LNCaP clone FGC (cell line): Measurements from ENCODE around the gene B3GLCT.
A peak's percentile ranks its signal among the peaks of the same experiment; 100 is the strongest.

ENCODE experiments used
- DNase-seq: peaks from one replicate; pipeline ENCODE4 v3.0.0-alpha.2; 2011; ENCODE audit warnings: low read depth
- H3K4me3 ChIP-seq: 2 replicates; pipeline ENCODE4 v1.5.1; 2011; ENCODE audit warnings: mild to moderate bottlenecking, low read depth, low read length, control low read depth
- TF ChIP-seq, protein P1 (sequence below): IDR thresholded peaks from 2 replicates; pipeline ENCODE4 v1.5.1; 2012; ENCODE audit warnings: mild to moderate bottlenecking; ENCODE audit not compliant: control insufficient read depth, insufficient read depth; ENCODE audit errors: extremely low read depth

B3GLCT gene

DNA sequence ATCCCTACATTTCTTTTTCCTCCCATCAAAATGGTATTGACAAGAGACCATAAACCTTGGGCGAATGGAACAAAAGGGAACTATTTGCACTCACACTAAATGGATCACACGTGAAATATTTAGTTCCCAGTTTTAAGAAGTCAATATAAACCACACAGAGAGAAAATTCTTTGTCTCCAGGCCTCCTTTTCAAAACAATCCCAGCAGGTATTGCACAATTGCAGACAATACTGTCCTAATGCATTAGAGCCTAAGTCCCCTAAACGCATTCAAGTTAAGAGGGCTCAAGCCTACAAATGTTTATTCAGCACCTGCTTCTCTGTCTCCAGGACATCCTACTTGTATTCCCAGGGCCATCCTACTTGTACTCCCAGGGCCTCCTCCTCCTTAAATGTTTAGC is 1.3 kb upstream of the B3GLCT start:
- no peak for DNase-seq
- no peak overlapping the region for H3K4me3 ChIP-seq
- TF ChIP-seq, protein P1, sequence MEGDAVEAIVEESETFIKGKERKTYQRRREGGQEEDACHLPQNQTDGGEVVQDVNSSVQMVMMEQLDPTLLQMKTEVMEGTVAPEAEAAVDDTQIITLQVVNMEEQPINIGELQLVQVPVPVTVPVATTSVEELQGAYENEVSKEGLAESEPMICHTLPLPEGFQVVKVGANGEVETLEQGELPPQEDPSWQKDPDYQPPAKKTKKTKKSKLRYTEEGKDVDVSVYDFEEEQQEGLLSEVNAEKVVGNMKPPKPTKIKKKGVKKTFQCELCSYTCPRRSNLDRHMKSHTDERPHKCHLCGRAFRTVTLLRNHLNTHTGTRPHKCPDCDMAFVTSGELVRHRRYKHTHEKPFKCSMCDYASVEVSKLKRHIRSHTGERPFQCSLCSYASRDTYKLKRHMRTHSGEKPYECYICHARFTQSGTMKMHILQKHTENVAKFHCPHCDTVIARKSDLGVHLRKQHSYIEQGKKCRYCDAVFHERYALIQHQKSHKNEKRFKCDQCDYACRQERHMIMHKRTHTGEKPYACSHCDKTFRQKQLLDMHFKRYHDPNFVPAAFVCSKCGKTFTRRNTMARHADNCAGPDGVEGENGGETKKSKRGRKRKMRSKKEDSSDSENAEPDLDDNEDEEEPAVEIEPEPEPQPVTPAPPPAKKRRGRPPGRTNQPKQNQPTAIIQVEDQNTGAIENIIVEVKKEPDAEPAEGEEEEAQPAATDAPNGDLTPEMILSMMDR = no peak

DNA sequence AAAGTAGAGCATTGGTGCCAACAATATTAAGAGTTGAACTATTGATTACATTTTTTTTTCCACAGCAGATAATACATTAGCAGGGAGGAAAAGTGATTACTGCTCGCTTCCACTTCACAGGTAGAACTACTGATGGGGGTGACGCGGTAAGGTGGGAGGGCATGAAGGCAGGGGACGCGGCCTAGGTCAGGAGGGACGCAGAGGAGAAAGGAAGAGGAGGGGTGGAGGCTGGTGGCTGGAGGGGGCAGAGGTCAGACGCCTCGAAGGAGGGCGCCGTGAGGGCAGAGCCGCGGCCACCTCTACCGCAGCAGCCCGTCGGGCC is 287 bp upstream of the B3GLCT start:
- TF ChIP-seq, protein P1 = no peak
- H3K4me3 ChIP-seq = peak overlapping the region; percentile 62

DNA sequence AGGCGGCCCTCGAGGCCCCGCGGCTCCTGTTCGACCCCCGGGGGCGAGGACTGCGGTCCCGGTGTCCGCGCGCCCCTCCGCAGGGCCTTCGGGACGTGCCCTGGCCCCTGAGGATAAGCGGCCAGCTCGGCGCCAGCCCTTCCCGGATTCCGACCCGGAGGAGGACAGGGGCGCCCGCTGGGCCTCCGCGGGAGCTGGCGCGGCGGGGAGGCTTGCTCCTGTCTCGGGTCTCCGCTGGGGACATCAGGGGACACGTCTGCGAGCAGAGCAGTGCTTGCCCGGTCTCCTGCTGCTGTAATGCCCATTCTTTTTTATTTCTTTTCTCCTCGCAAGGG is 829 bp downstream of the B3GLCT start:
- TF ChIP-seq, protein P1 = no peak
- no peak for DNase-seq
- peak overlapping the region; percentile 62 for H3K4me3 ChIP-seq

More for the DNA sequence above, 287 bp upstream of the B3GLCT start:
- no peak for DNase-seq

DNA sequence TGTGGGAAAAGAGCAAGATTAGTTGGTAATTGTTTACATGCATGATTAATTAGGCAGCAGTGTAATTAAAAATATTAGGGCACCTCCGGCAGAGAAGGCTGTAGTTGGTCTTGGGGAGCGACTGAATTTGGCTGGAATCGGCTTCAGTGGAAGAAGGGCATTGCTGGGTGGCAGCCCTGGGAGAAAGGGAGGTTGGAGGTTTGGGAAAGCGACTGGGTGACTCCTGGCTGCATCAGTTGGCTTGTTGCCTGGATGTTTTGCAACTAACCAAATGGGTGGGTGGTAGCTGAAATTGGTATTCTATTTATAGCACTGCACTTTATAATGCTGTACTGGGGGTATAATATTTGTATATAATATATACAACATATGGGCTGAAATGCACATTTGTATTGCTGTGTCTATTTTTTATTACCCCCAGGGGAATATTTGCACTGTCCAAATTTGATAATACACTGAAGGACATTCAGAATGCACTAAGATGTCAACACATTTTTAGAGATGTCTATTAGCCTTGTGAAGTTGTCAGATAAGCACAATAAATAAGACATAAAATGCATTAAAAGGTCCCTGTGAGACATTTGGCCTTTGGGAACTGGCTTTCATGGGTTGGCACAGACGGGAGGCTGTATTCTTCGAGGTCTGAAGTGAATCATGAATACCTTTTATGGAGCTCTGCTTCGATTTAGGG is 1.7 kb downstream of the B3GLCT start:
- H3K4me3 ChIP-seq = peak overlapping the region; percentile 62
- TF ChIP-seq, protein P1 = no peak
- no peak for DNase-seq

DNA sequence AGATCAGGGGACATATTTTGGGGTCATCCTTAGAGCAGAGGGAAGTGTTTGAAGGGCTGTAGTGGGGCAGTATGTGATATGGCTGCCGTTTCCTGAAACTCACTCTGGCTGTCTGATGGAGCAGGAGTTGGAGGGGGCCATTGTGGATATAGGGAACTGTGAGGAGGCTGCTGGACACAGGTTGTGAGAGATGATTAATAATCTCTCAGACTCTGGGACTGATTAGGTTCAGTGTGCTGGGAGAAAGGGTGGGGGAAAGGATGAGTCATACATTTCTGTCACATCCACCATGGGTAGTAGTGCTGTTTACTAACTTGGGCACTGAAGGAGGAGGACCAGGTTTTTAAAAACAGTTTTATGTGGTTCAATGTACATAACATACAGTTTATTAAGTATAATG is 4.8 kb downstream of the B3GLCT start:
- TF ChIP-seq, protein P1 = no peak
- no peak for DNase-seq
- H3K4me3 ChIP-seq = no peak overlapping the region

DNA sequence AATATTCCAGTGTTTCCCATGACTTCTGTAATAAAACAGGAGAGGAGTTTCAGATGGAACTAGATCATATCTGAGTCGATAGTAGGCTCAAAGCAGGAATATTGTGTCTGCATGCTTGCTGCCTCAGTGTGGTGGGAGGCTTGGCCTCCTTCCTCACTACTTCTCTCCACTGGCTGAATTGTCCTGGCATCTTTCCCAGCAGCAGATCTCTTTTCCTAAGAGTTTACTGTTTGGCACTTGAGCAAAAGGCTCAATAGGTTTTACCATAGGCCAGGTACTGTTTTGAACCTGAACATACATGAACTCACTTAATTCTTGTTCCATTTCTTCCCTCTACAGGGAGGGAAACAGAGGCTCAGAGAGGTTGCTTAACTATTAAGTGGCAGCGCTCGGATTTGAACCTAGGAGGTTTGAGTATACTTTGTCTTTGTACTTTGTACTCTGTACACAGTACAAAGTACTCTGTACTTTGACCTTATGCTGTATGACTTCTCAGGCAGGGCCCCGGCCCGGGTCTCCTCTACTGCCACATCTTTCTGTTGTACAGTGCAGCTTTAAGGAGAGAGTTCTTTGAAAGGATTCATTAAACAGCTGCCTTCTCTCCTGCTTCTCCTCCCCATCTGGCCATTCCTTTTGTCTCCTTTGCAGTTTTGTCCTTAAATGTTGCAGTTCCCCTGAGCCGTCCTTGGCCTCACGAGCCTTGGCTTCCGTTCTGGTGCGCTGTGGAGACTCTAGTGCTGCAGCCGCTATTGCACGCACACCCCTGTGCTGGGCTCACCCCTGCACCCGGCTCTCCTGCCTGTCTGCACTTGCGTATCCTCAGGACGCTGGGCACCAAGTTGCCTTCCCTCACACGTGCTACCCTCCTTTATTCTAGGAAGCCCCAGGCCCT is 8.1 kb downstream of the B3GLCT start:
- no peak overlapping the region for H3K4me3 ChIP-seq
- TF ChIP-seq, protein P1 = no peak
- DNase-seq = no peak
